HEK293 (cell line): ENCODE data around the gene DNAAF9.

ENCODE experiments used
- GLIS1 ChIP-seq: fragments of 450-650 bp; formaldehyde crosslinking; IDR thresholded peaks from 2 replicates; pipeline ENCODE4 v1.5.1; 2016; ENCODE audit warnings: missing biosample characterization, missing genetic modification characterization
- TRIM28 ChIP-seq: IDR thresholded peaks from 2 replicates; pipeline ENCODE4 v1.6.1; 2011; ENCODE audit warnings: low read length, control low read depth, borderline replicate concordance
- ZFP3 ChIP-seq: fragments of 450-650 bp; formaldehyde crosslinking; IDR thresholded peaks from 2 replicates; pipeline ENCODE4 v1.5.1; 2016; ENCODE audit warnings: low read depth, missing biosample characterization, missing genetic modification characterization
- ZNF24 ChIP-seq: fragments of 450-650 bp; formaldehyde crosslinking; IDR thresholded peaks from 2 replicates; pipeline ENCODE4 v1.5.1; 2016; ENCODE audit warnings: missing biosample characterization, missing genetic modification characterization
- TF ChIP-seq, protein P1 (sequence below): fragments of 450-650 bp; formaldehyde crosslinking; IDR thresholded peaks from 2 replicates; pipeline ENCODE4 v1.5.1; 2016; ENCODE audit warnings: missing biosample characterization, missing genetic modification characterization

- TF ChIP-seq ZFP3: no peak
- TF ChIP-seq, protein P1, sequence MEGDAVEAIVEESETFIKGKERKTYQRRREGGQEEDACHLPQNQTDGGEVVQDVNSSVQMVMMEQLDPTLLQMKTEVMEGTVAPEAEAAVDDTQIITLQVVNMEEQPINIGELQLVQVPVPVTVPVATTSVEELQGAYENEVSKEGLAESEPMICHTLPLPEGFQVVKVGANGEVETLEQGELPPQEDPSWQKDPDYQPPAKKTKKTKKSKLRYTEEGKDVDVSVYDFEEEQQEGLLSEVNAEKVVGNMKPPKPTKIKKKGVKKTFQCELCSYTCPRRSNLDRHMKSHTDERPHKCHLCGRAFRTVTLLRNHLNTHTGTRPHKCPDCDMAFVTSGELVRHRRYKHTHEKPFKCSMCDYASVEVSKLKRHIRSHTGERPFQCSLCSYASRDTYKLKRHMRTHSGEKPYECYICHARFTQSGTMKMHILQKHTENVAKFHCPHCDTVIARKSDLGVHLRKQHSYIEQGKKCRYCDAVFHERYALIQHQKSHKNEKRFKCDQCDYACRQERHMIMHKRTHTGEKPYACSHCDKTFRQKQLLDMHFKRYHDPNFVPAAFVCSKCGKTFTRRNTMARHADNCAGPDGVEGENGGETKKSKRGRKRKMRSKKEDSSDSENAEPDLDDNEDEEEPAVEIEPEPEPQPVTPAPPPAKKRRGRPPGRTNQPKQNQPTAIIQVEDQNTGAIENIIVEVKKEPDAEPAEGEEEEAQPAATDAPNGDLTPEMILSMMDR: no peak
- TF ChIP-seq ZNF24 (tag by site-specific recombination): no peak
- no peak for TF ChIP-seq GLIS1
- TF ChIP-seq TRIM28: no peak
Observed at GRCh38 chr20:3431109-3431508, 23.6 kb upstream of the DNAAF9 start.
